Measurements from ENCODE around the gene RNF150. TPM values are rescaled to one million over a fixed set of nuclear protein-coding genes. Genes with fewer than 3 reads are reported as not detected.

The RNF150 gene
- total RNA-seq, 2 donors from 2014 or later, result 2.3 to 4.6 TPM

DNA sequence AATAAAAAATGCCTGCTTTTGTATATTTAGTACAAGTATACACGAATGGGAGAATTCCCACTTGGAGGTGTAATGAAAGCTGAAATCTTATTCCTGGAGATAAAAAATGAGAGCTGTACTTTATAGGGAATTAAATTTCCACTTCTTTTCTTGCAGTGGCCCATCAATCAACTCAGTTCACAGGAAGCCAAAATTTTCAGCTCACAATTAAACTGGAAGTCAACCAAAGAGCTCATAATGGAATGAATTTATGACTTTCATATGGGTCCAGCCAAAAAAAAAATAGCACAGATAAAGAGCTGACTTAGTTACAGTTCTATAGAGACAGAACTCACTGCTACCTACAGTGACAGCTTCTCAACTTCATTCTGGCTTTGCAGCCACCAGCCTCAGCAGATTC lies 261.9 kb downstream of the RNF150 start:
- no peaks in the 10 kb centered on the region for H3K27me3 ChIP-seq
- TF ChIP-seq, protein P1, sequence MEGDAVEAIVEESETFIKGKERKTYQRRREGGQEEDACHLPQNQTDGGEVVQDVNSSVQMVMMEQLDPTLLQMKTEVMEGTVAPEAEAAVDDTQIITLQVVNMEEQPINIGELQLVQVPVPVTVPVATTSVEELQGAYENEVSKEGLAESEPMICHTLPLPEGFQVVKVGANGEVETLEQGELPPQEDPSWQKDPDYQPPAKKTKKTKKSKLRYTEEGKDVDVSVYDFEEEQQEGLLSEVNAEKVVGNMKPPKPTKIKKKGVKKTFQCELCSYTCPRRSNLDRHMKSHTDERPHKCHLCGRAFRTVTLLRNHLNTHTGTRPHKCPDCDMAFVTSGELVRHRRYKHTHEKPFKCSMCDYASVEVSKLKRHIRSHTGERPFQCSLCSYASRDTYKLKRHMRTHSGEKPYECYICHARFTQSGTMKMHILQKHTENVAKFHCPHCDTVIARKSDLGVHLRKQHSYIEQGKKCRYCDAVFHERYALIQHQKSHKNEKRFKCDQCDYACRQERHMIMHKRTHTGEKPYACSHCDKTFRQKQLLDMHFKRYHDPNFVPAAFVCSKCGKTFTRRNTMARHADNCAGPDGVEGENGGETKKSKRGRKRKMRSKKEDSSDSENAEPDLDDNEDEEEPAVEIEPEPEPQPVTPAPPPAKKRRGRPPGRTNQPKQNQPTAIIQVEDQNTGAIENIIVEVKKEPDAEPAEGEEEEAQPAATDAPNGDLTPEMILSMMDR (IDR thresholded peaks at IDR 0.05), result no peak
- TF ChIP-seq POLR2A (IDR thresholded peaks at IDR 0.05), result no peak
- H3K36me3 ChIP-seq (replicated peaks in 1 of 2; ENCODE audit: insufficient read depth in 1 of 2, low read depth in 2 of 2), result no peaks in the 10 kb centered on the region
- ATAC-seq (no peak), DNase-seq (no peak)
- H3K9me3 ChIP-seq, result no peaks in the 10 kb centered on the region
- H3K4me1 ChIP-seq, result no peaks in the 10 kb centered on the region
- H3K27ac ChIP-seq, result no peak overlapping the region
- no peak overlapping the region for H3K4me3 ChIP-seq
- whole genome bisulfite sequencing, 2 donors, result 65 to 77% methylated on average over 1 of the region's 1 CpG
- intact Hi-C loops (cut with DNase I), result no loop called here

DNA sequence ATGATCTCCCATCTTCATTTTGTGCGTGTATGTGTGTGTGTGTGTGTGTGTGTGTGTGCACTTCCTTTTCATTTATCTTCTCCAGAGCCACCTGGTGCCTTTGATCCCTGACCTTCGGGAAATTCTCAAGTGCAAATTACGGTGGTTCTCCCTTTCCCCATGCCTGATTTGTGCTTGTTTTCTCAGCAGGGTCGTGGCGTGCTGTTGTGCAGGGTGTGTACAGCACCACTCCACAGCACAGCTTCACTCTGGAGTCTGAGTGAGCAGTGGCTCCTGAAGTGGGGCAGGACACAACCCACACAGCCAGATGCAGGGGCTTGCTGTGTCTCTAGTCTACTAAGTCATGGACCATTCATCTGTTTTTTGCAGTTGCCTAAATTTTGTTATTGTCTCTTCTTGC lies 262.8 kb downstream of the RNF150 start:
- intact Hi-C loops (cut with DNase I), result no loop called here
- 39 to 65% methylated on average over 5 of the region's 5 CpGs for WGBS, 2 donors
- no peaks in the 10 kb centered on the region for H3K4me1 ChIP-seq
- no peaks in the 10 kb centered on the region for H3K27me3 ChIP-seq
- ATAC-seq, result no peak
- no peak overlapping the region for H3K4me3 ChIP-seq
- no peaks in the 10 kb centered on the region for H3K36me3 ChIP-seq (replicated peaks in 1 of 2; ENCODE audit: insufficient read depth in 1 of 2, low read depth in 2 of 2)
- no peak overlapping the region for H3K27ac ChIP-seq
- TF ChIP-seq, protein P1 (IDR thresholded peaks at IDR 0.05), result no peak
- TF ChIP-seq POLR2A (IDR thresholded peaks at IDR 0.05), result no peak
- no peaks in the 10 kb centered on the region for H3K9me3 ChIP-seq
- no peak for DNase-seq

DNA sequence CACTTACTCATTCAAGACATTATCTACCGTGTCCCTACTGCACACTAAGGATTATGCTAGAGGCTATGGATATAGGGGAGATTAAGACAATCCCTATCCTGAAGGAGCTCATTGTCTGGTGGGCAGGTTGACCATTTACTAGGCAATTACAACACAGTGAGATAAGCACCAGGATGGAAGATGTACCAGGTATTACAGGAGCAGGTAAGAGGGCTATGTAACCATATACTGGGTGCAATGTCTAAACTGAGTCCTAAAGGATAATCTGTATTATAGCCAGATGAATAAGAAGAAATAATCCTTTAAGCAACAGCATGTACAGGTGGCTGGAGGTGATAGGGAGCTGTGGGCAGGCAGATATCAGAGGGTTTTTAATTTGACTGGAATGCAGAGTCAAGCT lies 263.8 kb downstream of the RNF150 start:
- Histone ChIP-seq H3K27me3 (no peaks in the 10 kb centered on the region), H3K36me3 (replicated peaks in 1 of 2; ENCODE audit: insufficient read depth in 1 of 2, low read depth in 2 of 2) (no peaks in the 10 kb centered on the region), H3K27ac (no peak overlapping the region), H3K9me3 (no peaks in the 10 kb centered on the region), H3K4me3 (no peak overlapping the region), H3K4me1 (no peaks in the 10 kb centered on the region)
- TF ChIP-seq, protein P1 (IDR thresholded peaks at IDR 0.05), result no peak
- TF ChIP-seq POLR2A (IDR thresholded peaks at IDR 0.05), result no peak
- ATAC-seq (no peak), DNase-seq (no peak)
- intact Hi-C loops (cut with DNase I), result loop anchor here (5.0 kb wide), 1 partner anchor 253 kb away; no protein-coding TSS in a partner anchor
- 85 to 96% methylated on average over 1 of the region's 1 CpG for WGBS, 2 donors

DNA sequence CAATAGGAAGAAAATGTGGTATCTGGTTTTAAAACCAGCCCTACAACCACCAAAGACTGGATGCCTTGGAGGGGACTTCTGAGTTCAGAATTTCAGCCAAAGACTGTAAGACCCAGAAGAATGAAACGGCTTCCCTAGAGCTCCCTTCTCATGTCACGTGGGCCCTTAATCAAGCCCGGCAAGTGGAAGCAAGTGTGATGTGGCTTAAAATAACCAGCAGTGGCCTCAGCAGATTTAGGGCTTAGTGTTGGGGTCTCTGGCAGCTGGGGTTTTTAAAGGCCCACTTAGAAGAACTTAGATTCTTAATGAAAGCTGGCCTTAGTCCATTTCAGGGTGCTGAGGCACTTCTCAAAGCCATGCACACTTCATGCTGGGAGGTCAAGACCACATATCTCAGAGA lies 265.9 kb downstream of the RNF150 start:
- H3K4me1 ChIP-seq, result no peaks in the 10 kb centered on the region
- H3K4me3 ChIP-seq, result no peak overlapping the region
- intact Hi-C loops (cut with DNase I), result loop anchor here (5.0 kb wide), 1 partner anchor 255 kb away; no protein-coding TSS in a partner anchor
- no peaks in the 10 kb centered on the region for H3K27me3 ChIP-seq
- no peaks in the 10 kb centered on the region for H3K36me3 ChIP-seq (replicated peaks in 1 of 2; ENCODE audit: insufficient read depth in 1 of 2, low read depth in 2 of 2)
- ATAC-seq (no peak), DNase-seq (no peak)
- WGBS, 2 donors, result 96 to 100% methylated on average over 3 of the region's 3 CpGs
- no peaks in the 10 kb centered on the region for H3K9me3 ChIP-seq
- TF ChIP-seq POLR2A (IDR thresholded peaks at IDR 0.05), result no peak
- TF ChIP-seq, protein P1 (IDR thresholded peaks at IDR 0.05), result no peak
- H3K27ac ChIP-seq, result no peak overlapping the region

DNA sequence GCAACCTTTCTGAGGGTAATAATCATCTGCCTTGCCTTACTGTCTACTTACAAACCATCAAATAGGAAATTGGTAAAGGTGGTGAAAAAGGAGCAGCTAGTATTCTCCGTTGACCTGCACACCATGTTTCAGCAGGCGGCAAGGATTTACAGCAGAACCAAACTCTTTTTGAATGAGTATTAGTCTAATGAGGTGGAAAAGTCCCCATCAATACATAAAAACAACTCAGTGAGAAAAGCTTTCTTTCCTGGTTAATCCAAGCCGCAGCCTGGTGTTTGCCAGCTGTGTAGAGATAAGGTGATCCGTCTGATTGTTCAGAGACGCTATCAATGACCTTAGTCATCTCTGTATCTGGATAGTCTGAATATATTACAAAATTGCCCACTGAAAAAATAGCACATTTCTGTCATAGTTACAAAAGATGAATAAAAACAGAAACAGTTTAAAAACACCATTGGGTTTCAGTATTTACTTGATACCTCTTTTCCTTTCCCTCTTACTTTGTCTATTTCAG lies 266.7 kb downstream of the RNF150 start:
- no peaks in the 10 kb centered on the region for H3K4me1 ChIP-seq
- H3K27me3 ChIP-seq, result no peaks in the 10 kb centered on the region
- 59 to 73% methylated on average over 5 of the region's 5 CpGs for WGBS, 2 donors
- no peaks in the 10 kb centered on the region for H3K9me3 ChIP-seq
- ATAC-seq (no peak), DNase-seq (no peak)
- H3K36me3 ChIP-seq (replicated peaks in 1 of 2; ENCODE audit: insufficient read depth in 1 of 2, low read depth in 2 of 2), result no peaks in the 10 kb centered on the region
- intact Hi-C loops (cut with DNase I), result loop anchor here (5.0 kb wide), 1 partner anchor 256 kb away; no protein-coding TSS in a partner anchor
- H3K4me3 ChIP-seq, result no peak overlapping the region
- TF ChIP-seq, protein P1 (IDR thresholded peaks at IDR 0.05), result no peak
- no peak for TF ChIP-seq POLR2A (IDR thresholded peaks at IDR 0.05)
- no peak overlapping the region for H3K27ac ChIP-seq

Measured in body of pancreas (tissue), 4 donors.